ENCODE data around the gene ZNF700. TPM values are rescaled to one million over a fixed set of nuclear protein-coding genes. Genes with fewer than 3 reads are reported as not detected.

The ZNF700 gene
- 29.7 TPM for total RNA-seq

GRCh38 chr19:11924886-11925650 lies at the start of gene ZNF700:
Gene ZNF700, plus strand, starts transcription at chr19:11925107. Its CDS starts 104 bp downstream, at chr19:11925211.

GRCh38 chr19:11887611-11888531 lies 37.0 kb upstream of the ZNF700 start, which contains the start of gene ZNF69:
Gene ZNF69, plus strand, starts transcription at chr19:11887782. Its CDS starts 142 bp downstream, at chr19:11887924.

GRCh38 chr19:11964858-11965645 lies 40.1 kb downstream of the ZNF700 start, which contains the start of gene ZNF763:
Gene ZNF763, plus strand, starts transcription at chr19:11965040. Its CDS starts 169 bp downstream, at chr19:11965209.

Small RNA genes lying within 50 kb of the gene (small RNA-seq; reads per million reads assigned to genes)
- gene RNA5SP464 (ENCODE audit: low replicate concordance), result not detected

Other genes with a start within 250 kb of the ZNF700 start
- gene ZNF823, start 186.2 kb upstream of the ZNF700 start, total RNA-seq, result 15.7 TPM
- 48.8 TPM for gene ZNF441, start 158.1 kb upstream of the ZNF700 start, total RNA-seq
- 18.5 TPM for gene ZNF491, start 126.6 kb upstream of the ZNF700 start, total RNA-seq
- gene ZNF440, start 110.8 kb upstream of the ZNF700 start, total RNA-seq, result 31.6 TPM
- 74.8 TPM for gene ZNF439, start 76.4 kb upstream of the ZNF700 start, total RNA-seq
- gene ZNF69, start 37.3 kb upstream of the ZNF700 start, total RNA-seq, result 65.7 TPM
- 9.1 TPM for gene ZNF763, start 39.9 kb downstream of the ZNF700 start, total RNA-seq
- 26.3 TPM for gene ZNF433, start 110.6 kb downstream of the ZNF700 start, total RNA-seq
- gene ZNF878, start 127.9 kb downstream of the ZNF700 start, total RNA-seq, result 0.63 TPM
- gene ZNF844, start 139.6 kb downstream of the ZNF700 start, total RNA-seq, result 19.4 TPM
- 10.0 TPM for gene ZNF20, start 215.2 kb downstream of the ZNF700 start, total RNA-seq
- 26.6 TPM for gene ZNF625, start 231.6 kb downstream of the ZNF700 start, total RNA-seq
- 26.3 TPM for gene ZNF136, start 238.0 kb downstream of the ZNF700 start, total RNA-seq